H1 (cell line): ENCODE measurements around the gene GRIA3. TPM values are rescaled to one million over a fixed set of nuclear protein-coding genes. Genes with fewer than 3 reads are reported as not detected.

ENCODE experiments used
- CTCF ChIA-PET: fragments of 300-600 bp; sonication (Branson Sonifier 250); formaldehyde crosslinking; loops from one replicate; lab custom pipeline; 2021; ENCODE audit not compliant: partially characterized antibody; lab: Charles Lee
- POLR2A ChIA-PET: fragments of 300-600 bp; sonication (Branson Sonifier 250); formaldehyde crosslinking; loops from one replicate; lab custom pipeline; 2021; ENCODE audit warnings: inconsistent platforms; ENCODE audit not compliant: partially characterized antibody; lab: Charles Lee
- DNase-seq, 2 experiments: peaks; one replicate each; pipeline versions ENCODE4 v3.0.0 to v3.0.0-alpha.2; 2010 to 2022; ENCODE audit warnings: low spot score in 2 of 2, low read depth in 1 of 2, mixed read lengths in 1 of 2
- FAIRE-seq: peaks from 2 replicates; lab custom pipeline; 2011; peaks lifted over from hg19 to GRCh38; lab: Jason Lieb, UNC
- H2AFZ ChIP-seq: 2 replicates; pipeline ENCODE4 v1.8.1; 2012; ENCODE audit warnings: low read length, inconsistent platforms
- H2AK5ac ChIP-seq: 2 replicates; pipeline ENCODE4 v1.6.1; 2013; ENCODE audit warnings: low read depth, low read length
- H2BK120ac ChIP-seq: replicated peaks from 2 replicates; pipeline ENCODE3; 2013; ENCODE audit warnings: low read depth, low read length, inconsistent platforms
- H2BK12ac ChIP-seq: 2 replicates; pipeline ENCODE4 v1.6.1; 2013; ENCODE audit warnings: low read depth, low read length
- H2BK15ac ChIP-seq: 2 replicates; pipeline ENCODE4 v1.6.1; 2013; ENCODE audit warnings: low read length
- H2BK20ac ChIP-seq: 2 replicates; pipeline ENCODE4 v1.6.1; 2013; ENCODE audit warnings: low read length
- H2BK5ac ChIP-seq: 2 replicates; pipeline ENCODE4 v1.6.1; 2013; ENCODE audit warnings: low read depth, low read length
- H3K14ac ChIP-seq: 2 replicates; pipeline ENCODE4 v1.6.1; 2013; ENCODE audit warnings: inconsistent platforms; ENCODE audit not compliant: insufficient read length
- H3K18ac ChIP-seq: 2 replicates; pipeline ENCODE4 v1.6.1; 2013; ENCODE audit warnings: low read length; ENCODE audit errors: extremely low read depth
- H3K23ac ChIP-seq: 2 replicates; pipeline ENCODE4 v1.6.1; 2013; ENCODE audit warnings: inconsistent platforms; ENCODE audit not compliant: insufficient read length
- H3K23me2 ChIP-seq: 2 replicates; pipeline ENCODE4 v1.6.1; 2013; ENCODE audit warnings: low read depth, low read length
- H3K27ac ChIP-seq: 2 replicates; pipeline ENCODE4 v1.6.1; 2011; ENCODE audit warnings: low read depth, low read length, inconsistent platforms
- H3K27me3 ChIP-seq, 4 experiments: replicated peaks in 1 of 4; 1 replicate in 1 of 4; 2 replicates in 3 of 4; pipeline versions ENCODE4 v1.6.1 to v1.8.1; 2011 to 2013; ENCODE audit warnings: low read length in 3 of 4, mild to moderate bottlenecking in 3 of 4, inconsistent platforms in 2 of 4, mixed read lengths in 2 of 4, moderate library complexity in 1 of 4; ENCODE audit not compliant: control insufficient read depth in 3 of 4, insufficient read depth in 3 of 4; ENCODE audit errors: extremely low read depth in 1 of 4
- H3K36me3 ChIP-seq, 4 experiments: 2 replicates each; pipeline versions ENCODE4 v1.6.1 to v1.8.1; 2011 to 2013; ENCODE audit warnings: mild to moderate bottlenecking in 4 of 4, low read length in 3 of 4, moderate library complexity in 2 of 4, control low read depth in 1 of 4, inconsistent platforms in 1 of 4; ENCODE audit not compliant: insufficient read depth in 4 of 4, control insufficient read depth in 2 of 4
- H3K4ac ChIP-seq: replicated peaks from 2 replicates; pipeline ENCODE3; 2013; ENCODE audit warnings: low read length, low read depth, mixed read lengths, inconsistent platforms; ENCODE audit not compliant: insufficient read length
- H3K4me1 ChIP-seq, 4 experiments: replicated peaks in 1 of 4; 1 replicate in 1 of 4; 2 replicates in 3 of 4; pipeline versions ENCODE4 v1.6.1 to v1.8.1; 2011 to 2013; ENCODE audit warnings: low read length in 3 of 4, inconsistent platforms in 2 of 4, mixed read lengths in 1 of 4; ENCODE audit not compliant: insufficient read depth in 4 of 4, control insufficient read depth in 3 of 4
- H3K4me2 ChIP-seq, 2 experiments: 2 replicates each; pipeline versions ENCODE4 v1.6.1 to v1.8.1; 2011 to 2013; ENCODE audit warnings: low read depth in 2 of 2, low read length in 2 of 2, control low read depth in 1 of 2, inconsistent platforms in 1 of 2, mild to moderate bottlenecking in 1 of 2; ENCODE audit not compliant: insufficient read depth in 1 of 2
- H3K4me3 ChIP-seq, 4 experiments: fragments of 200-600, 300-600 bp in 1 of 4; sonication (generic), shearing (Covaris generic), sonication (Bioruptor Twin) in 1 of 4; 2 replicates each; pipeline versions ENCODE4 v1.5.1 to v1.8.1; 2011 to 2016; ENCODE audit warnings: low read length in 4 of 4, low read depth in 3 of 4, control low read depth in 2 of 4, inconsistent platforms in 2 of 4, mild to moderate bottlenecking in 2 of 4, mixed read lengths in 1 of 4, moderate library complexity in 1 of 4; ENCODE audit not compliant: insufficient read depth in 2 of 4; ENCODE audit errors: extremely low read depth in 1 of 4
- H3K56ac ChIP-seq: replicated peaks from 2 replicates; pipeline ENCODE3; 2013; ENCODE audit warnings: low read depth, mild to moderate bottlenecking, mixed read lengths, low read length, inconsistent platforms; ENCODE audit not compliant: insufficient read length
- H3K79me1 ChIP-seq: 2 replicates; pipeline ENCODE4 v1.6.1; 2013; ENCODE audit warnings: low read depth, low read length, control low read depth
- H3K79me2 ChIP-seq, 2 experiments: 2 replicates each; pipeline versions ENCODE4 v1.6.1 to v1.8.1; 2012 to 2013; ENCODE audit warnings: low read length in 2 of 2, mild to moderate bottlenecking in 2 of 2, inconsistent platforms in 1 of 2; ENCODE audit not compliant: insufficient read depth in 2 of 2, control insufficient read depth in 1 of 2
- H3K9ac ChIP-seq, 4 experiments: replicated peaks in 1 of 4; 1 replicate in 1 of 4; 2 replicates in 3 of 4; pipeline versions ENCODE4 v1.6.1 to v1.8.1; 2011 to 2013; ENCODE audit warnings: low read depth in 3 of 4, low read length in 3 of 4, control low read depth in 2 of 4, mild to moderate bottlenecking in 2 of 4, moderate library complexity in 2 of 4, inconsistent platforms in 1 of 4; ENCODE audit errors: extremely low read depth in 1 of 4
- H3K9me3 ChIP-seq, 2 experiments: 2 replicates each; pipeline versions ENCODE4 v1.6.1 to v1.8.1; 2012 to 2013; ENCODE audit warnings: mild to moderate bottlenecking in 2 of 2, moderate library complexity in 2 of 2, control low read depth in 1 of 2, inconsistent platforms in 1 of 2, low read depth in 1 of 2, low read length in 1 of 2, mixed read lengths in 1 of 2; ENCODE audit not compliant: insufficient read depth in 2 of 2
- H4K20me1 ChIP-seq, 2 experiments: replicated peaks in 1 of 2; 2 replicates each; pipeline versions ENCODE3 to v1.8.1; 2011 to 2013; ENCODE audit warnings: inconsistent platforms in 2 of 2, low read length in 2 of 2, mild to moderate bottlenecking in 1 of 2; ENCODE audit not compliant: insufficient read depth in 2 of 2, control insufficient read depth in 1 of 2
- H4K5ac ChIP-seq: 2 replicates; pipeline ENCODE4 v1.6.1; 2013; ENCODE audit warnings: low read length, low read depth, mixed read lengths, inconsistent platforms; ENCODE audit not compliant: insufficient read length
- H4K8ac ChIP-seq: 2 replicates; pipeline ENCODE4 v1.8.0; 2013; ENCODE audit warnings: mild to moderate bottlenecking, moderate library complexity, low read length, inconsistent platforms; ENCODE audit not compliant: insufficient read depth; ENCODE audit errors: extremely low read depth
- H4K91ac ChIP-seq: replicated peaks from 2 replicates; pipeline ENCODE3; 2013; ENCODE audit warnings: low read length, mixed read lengths, inconsistent platforms; ENCODE audit not compliant: insufficient read length
- ASH2L ChIP-seq: fragments of 200-600, 300-600 bp; sonication (generic); IDR thresholded peaks from one replicate; pipeline ENCODE4 v1.7.1; 2017; ENCODE audit warnings: low read length
- CHD1 ChIP-seq: IDR thresholded peaks from 2 replicates; pipeline ENCODE4 v1.6.1; 2012; ENCODE audit warnings: low read depth, low read length, improper control_type of control experiment
- EGR1 ChIP-seq: IDR thresholded peaks from 2 replicates; pipeline ENCODE4 v1.6.1; 2011; ENCODE audit warnings: low read depth, low read length, borderline replicate concordance
- JUND ChIP-seq: IDR thresholded peaks from 2 replicates; pipeline ENCODE4 v1.6.1; 2011; ENCODE audit warnings: mild to moderate bottlenecking, improper control_type of control experiment, low read length
- MAFK ChIP-seq: IDR thresholded peaks from 2 replicates; pipeline ENCODE4 v1.6.1; 2012; ENCODE audit warnings: low read depth, mild to moderate bottlenecking, improper control_type of control experiment, low read length
- POU5F1 ChIP-seq: IDR thresholded peaks from 2 replicates; pipeline ENCODE4 v1.6.1; 2011; ENCODE audit warnings: low read depth, mild to moderate bottlenecking, low read length, moderate library complexity
- RBBP5 ChIP-seq: IDR thresholded peaks from 2 replicates; pipeline ENCODE4 v1.7.1; 2012; ENCODE audit warnings: low read depth, mild to moderate bottlenecking, inconsistent platforms, low read length, moderate library complexity, borderline replicate concordance
- RNF2 ChIP-seq: fragments of 200-900, 300-1000 bp; sonication (generic); IDR thresholded peaks from 2 replicates; pipeline ENCODE4 v1.7.1; 2016; ENCODE audit warnings: borderline replicate concordance, low read depth, mild to moderate bottlenecking, antibody characterized with exemption, low read length; ENCODE audit not compliant: poor library complexity, severe bottlenecking; ENCODE audit errors: missing control alignments
- SIN3A ChIP-seq, 2 experiments: IDR thresholded peaks in 1 of 2; conservative IDR thresholded peaks in 1 of 2; 2 replicates each; pipeline ENCODE4 v1.6.1; 2011 to 2012; ENCODE audit warnings: low read length in 2 of 2, improper control_type of control experiment in 1 of 2, low read depth in 1 of 2, mild to moderate bottlenecking in 1 of 2
- SIX5 ChIP-seq: IDR thresholded peaks from 2 replicates; pipeline ENCODE4 v1.6.1; 2011; ENCODE audit warnings: mild to moderate bottlenecking, low read depth, low read length
- SRF ChIP-seq: IDR thresholded peaks from 2 replicates; pipeline ENCODE4 v1.6.1; 2011; ENCODE audit warnings: mild to moderate bottlenecking, low read depth, low read length, moderate library complexity
- TAF1 ChIP-seq: IDR thresholded peaks from 2 replicates; pipeline ENCODE4 v1.6.1; 2011; ENCODE audit warnings: mild to moderate bottlenecking, low read depth, low read length
- YY1 ChIP-seq: IDR thresholded peaks from 2 replicates; pipeline ENCODE4 v1.6.1; 2011; ENCODE audit warnings: low read depth, mild to moderate bottlenecking, low read length
- ZNF274 ChIP-seq: IDR thresholded peaks from 2 replicates; pipeline ENCODE4 v1.7.0; 2012; ENCODE audit warnings: low read length, borderline replicate concordance; ENCODE audit errors: extremely low read depth
- WGBS, 2 experiments: shearing (Covaris generic) in 1 of 2; methylation state at CpG; one replicate each; pipeline versions ENCODE4 v1.1.6 to v1.1.7; 2013 to 2015; ENCODE audit warnings: low lambda C conversion rate in 2 of 2, mixed read lengths in 2 of 2, inconsistent platforms in 1 of 2, low coverage in 1 of 2, missing lambda C conversion rate in 1 of 2; ENCODE audit not compliant: insufficient replicate concordance in 2 of 2, insufficient coverage in 1 of 2, insufficient read length in 1 of 2; ENCODE audit errors: extremely low coverage in 1 of 2, missing lambda C conversion rate in 1 of 2; 5-methylcytosine and 5-hydroxymethylcytosine counted together
- polyA plus RNA-seq, 7 experiments: library from polyadenylated mRNA; depleted of rRNA in 3 of 7; stranded (reverse) in 5 of 7; unstranded in 2 of 7; fragments of >200 nt in 5 of 7; fragments of 200-250 nt in 2 of 7; gene quantifications; 1 replicate in 5 of 7; 2 replicates in 1 of 7; 4 replicates in 1 of 7; pipeline versions ENCODE4 v1.2.1 to v1.2.3, GENCODE V29; 2011 to 2013; ENCODE audit warnings: missing spikeins in 2 of 7, mixed read lengths in 2 of 7
- total RNA-seq: library from RNA; stranded (reverse); fragmentation: NEBNext Ultra II Directional; extraction: Animal tissue kit (Norgen Biotek cat#: 25700); gene quantifications from 2 replicates; pipeline ENCODE4 v1.2.1, GENCODE V29; 2021
- TF ChIP-seq, protein P1 (sequence below): IDR thresholded peaks from 2 replicates; pipeline ENCODE4 v1.6.1; 2012; ENCODE audit warnings: inconsistent platforms

GRIA3 gene
- total and polyA plus RNA-seq, 2 of the 8 experiments (the other 6 are each of a cell fraction or from before 2014, with no cell fraction given): 2.6 to 3.0 TPM

DNA sequence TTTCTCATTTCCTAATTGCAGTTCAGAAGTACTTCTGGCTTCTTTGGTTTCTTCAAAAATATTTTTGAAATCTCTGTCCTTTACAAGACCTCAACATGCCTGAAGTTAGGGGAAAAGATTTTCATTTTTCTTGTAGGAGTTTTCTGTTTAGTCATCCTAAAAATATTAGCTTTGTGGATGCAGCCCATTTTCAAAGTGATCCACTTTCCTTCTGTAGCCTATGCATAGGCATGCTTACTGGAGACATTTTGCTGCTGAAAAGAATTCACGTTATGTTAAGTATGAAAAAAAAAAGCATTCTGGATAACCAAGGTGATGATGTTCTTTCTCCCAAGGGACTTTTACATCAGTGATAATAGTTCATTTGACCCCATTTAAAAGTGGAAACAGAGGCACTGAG lies 303.2 kb downstream of the GRIA3 start:
- Histone ChIP-seq H3K79me1 (no peaks in the 10 kb centered on the region), H4K8ac (no peak overlapping the region), H3K36me3 (no peaks in the 10 kb centered on the region), H3K4me1 (peaks cover 0 to 2% (median 0%) of the 10 kb centered on the region in 4 experiments; a peak in 1 of 7 replicates), H3K18ac (no peak overlapping the region), H3K23me2 (no peaks in the 10 kb centered on the region), H3K4ac (no peak overlapping the region), H3K79me2 (no peaks in the 10 kb centered on the region), H4K5ac (no peak overlapping the region), H2AK5ac (no peak overlapping the region), H3K23ac (no peak overlapping the region), H2BK120ac (no peak overlapping the region), H3K27ac (no peak overlapping the region), H3K14ac (no peak overlapping the region), H2BK12ac (no peak overlapping the region), H3K4me3 (no peak overlapping the region), H3K56ac (no peak overlapping the region), H2BK5ac (no peak overlapping the region), H2AFZ (no peak overlapping the region), H2BK20ac (no peak overlapping the region), H3K27me3 (no peaks in the 10 kb centered on the region), H2BK15ac (no peak overlapping the region), H3K9me3 (no peaks in the 10 kb centered on the region), H3K9ac (no peak overlapping the region), H4K91ac (no peak overlapping the region), H4K20me1 (no peaks in the 10 kb centered on the region), H3K4me2 (no peak overlapping the region)
- WGBS, 2 experiments: 100% methylated on average over 1 of the region's 1 CpG; no CpG with 5 or more reads in 1 of the 2 experiments
- DNase-seq (no peak), FAIRE-seq (no peak)
- ChIA-PET CTCF (no interaction called here), POLR2A (no interaction called here)
- TF ChIP-seq ASH2L (no peak), ZNF274 (no peak), EGR1 (no peak), TAF1 (no peak), JUND (no peak), MAFK (no peak), SIN3A (conservative IDR thresholded peaks at IDR 0.05 in 1 of 2, IDR thresholded peaks at IDR 0.05 in 1 of 2; ENCODE audit: low read depth in 1 of 2, low read length in 2 of 2) (no peak), RBBP5 (no peak), POU5F1 (no peak), RNF2 (no peak), YY1 (no peak), SRF (no peak), SIX5 (no peak), CHD1 (no peak)
- TF ChIP-seq, protein P1, sequence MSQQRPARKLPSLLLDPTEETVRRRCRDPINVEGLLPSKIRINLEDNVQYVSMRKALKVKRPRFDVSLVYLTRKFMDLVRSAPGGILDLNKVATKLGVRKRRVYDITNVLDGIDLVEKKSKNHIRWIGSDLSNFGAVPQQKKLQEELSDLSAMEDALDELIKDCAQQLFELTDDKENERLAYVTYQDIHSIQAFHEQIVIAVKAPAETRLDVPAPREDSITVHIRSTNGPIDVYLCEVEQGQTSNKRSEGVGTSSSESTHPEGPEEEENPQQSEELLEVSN: no peak
